ENCODE results near the gene NCF4.

The NCF4 gene

DNA sequence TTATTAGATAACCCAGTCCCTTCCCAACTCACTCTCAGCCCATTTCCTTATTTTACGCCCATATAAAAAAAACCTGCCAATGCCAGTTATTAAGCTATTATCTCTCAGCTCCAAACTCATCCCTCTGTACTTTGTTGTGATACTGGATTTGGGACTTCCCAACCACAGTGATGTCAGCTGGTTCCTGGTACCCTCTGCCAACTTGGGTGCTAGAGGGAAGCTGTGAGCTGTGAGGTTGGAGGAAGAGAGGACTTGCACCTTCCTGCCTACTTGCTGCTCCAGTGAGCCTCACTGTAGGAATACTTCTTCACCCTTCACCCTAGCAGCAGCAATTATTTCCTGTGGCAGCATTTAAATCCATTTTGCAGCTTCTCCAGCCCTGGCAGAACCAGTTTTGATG, 33.5 kb downstream of the NCF4 start:
- DNase-seq (ENCODE audit: low read depth in 2 of 2), result no peak

DNA sequence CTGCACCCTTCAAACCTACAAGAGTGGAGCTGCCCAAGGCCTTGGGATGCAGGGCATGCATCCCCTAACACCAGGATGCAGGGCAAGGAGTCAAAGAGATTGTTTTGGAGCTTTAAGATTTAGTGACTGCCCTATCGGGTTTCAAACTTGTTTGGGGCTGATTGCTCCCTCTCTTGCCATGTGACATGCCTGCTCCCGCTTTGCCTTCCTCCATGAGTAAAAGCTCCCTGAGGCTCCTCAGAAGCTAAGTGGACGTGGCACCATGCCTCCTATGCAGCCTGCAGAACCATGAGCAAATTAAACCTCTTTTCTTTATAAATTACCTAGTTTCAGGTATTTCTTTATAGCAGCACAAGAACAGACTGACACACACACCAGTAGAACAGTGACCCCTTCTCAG, 36.8 kb downstream of the NCF4 start:
- no peak for DNase-seq (ENCODE audit: low read depth in 2 of 2)

DNA sequence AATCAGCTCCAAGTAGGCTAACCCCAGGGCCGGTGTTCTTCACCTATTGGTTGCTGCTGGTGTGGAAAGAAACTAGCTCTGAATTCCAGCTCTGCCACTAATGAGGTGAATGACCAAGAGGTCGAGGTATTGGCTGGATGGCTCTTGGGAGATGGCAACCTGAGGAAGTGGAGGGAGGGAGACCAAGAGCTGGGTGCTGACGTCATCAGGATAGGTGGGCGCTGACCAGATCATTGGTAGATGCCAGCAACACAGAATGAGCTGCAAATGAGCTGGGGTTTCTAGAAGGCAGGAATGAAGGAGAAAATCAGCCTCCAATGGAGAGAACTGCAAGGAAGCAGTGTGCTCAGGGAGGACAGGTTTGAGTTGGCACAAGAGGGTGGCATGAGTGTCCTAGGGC, 37.9 kb downstream of the NCF4 start:
- DNase-seq (ENCODE audit: low read depth in 2 of 2), result no peak

DNA sequence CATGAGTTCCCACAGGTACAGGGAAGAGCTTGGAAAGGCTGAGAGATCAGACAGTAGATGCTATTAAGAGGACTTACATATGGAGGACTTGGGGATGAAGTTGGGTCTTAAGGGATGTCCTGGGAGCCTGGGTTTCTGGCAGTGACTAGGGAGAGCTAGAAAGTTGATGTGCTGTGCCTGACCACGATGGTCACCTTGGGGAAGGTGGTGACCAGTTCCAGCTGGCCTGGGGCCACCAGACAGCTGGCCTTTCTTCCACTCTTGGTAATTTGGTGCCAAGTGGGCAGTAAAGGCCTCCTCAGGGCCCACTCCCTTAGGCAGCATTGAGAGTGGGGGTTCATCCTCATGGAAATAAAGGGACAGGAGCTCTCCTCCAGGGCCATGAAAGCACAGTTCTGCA, 38.7 kb downstream of the NCF4 start:
- DNase-seq (ENCODE audit: low read depth in 2 of 2), result no peak

DNA sequence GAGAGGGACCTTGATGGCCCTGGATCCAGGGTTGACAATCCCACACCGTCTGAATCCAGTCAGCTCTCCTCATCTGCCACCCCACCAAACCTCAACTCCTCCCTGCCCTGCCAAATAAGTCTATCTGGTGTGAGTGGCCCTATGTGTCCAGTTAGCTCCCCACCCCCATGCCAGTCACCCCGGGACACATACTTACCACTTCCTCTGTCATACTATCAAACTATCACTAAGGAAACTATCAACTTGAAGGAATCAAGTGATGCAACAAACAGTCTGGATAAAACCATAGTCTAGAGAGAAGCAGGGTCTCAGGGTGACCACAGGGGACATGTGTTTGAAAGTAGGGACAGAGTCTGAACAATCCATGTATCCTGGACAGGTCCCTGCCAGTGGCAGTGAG, 39.4 kb downstream of the NCF4 start:
- DNase-seq (ENCODE audit: low read depth in 2 of 2), result no peak

DNA sequence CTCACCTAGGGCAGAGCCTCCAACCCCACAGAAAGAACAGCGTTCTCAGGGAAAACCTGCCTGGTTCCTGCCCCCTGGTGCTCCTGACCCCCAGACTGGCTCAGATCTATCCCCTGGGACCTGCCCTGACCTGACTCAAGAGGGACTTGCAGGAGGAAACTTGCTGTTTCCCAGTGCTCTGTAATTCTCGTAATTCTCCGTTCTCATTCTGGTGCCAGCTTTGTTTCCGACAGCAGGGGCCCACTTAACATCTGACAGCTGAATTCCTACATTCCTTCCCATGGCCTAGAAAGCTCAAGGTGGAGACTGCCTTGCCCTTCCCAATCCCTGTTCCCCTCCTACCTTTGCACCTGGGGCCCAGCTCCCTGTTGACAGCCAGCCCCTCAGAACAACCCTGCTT, 40.1 kb downstream of the NCF4 start:
- no peak for DNase-seq (ENCODE audit: low read depth in 2 of 2)

DNA sequence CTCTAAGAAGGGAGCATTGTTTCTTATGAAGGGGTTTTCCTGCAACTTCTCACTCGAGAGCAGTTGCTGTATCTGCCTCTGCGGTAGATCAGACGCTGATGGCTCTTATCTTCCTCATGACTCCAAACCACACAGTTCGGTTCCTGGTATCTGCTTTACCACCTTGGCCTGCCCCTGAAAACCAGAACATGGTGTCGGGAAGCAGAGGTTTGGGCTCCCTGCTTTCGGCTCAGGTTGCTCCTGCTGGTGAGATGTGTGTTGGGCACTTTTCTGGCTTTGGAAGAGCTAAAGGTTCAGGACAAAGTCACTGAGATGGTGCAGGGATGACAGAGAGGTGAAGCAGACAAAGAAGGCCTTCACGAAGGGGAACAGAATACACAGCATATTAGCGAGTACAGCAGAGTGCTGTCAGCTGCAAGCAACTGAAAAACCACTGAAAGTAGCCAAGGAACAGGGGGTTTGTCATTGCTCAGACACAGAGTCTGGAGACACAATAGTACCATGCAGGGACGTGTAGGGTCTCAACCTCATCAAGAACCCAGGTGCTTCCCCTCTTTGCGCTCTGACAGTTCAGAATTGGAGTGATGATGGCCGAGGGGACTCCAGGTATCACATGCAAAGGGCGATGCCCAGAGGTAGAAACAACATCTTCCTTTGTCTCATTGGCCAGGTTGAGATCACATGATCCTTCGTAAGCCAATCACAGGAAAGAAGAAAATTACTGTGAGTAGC, 40.8 kb downstream of the NCF4 start:
- no peak for DNase-seq (ENCODE audit: low read depth in 2 of 2)

DNA sequence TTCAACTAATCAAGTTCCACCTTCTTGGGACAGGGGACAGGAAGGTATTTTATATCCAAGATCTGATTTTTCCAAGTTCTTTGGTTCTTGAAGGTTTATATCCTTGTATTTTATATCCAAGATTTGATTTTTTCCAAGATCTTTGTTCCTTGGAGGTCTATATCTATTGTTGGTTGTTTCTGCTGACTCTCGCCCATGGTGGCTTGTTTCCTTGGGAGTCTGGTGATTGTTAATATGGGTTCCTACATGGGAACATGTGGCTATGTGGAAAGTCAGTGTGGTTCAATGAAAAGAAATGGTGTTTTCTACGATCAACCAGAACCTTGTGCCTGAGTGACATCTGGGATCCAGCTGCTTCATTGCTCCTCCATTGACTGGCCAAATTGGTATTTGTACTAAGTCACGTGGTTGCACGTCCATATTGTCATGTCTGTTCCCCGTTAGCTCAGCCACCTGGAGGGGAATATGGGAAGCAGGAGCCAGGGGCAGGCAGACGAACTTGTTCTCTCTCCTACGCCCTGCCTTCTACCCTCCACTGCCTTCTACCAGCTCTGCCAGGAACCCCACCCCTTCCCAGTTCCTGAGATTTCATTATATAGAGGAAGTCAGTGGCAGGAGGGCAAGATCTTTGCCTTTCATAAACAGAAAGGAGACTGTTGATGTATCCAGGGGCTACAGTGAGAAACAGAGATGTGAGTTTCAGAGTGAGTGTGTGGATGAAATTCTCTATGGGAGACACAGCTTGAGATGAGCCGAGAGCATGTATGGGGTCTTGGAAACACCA, 41.5 kb downstream of the NCF4 start:
- DNase-seq (ENCODE audit: low read depth in 2 of 2), result no peak

DNA sequence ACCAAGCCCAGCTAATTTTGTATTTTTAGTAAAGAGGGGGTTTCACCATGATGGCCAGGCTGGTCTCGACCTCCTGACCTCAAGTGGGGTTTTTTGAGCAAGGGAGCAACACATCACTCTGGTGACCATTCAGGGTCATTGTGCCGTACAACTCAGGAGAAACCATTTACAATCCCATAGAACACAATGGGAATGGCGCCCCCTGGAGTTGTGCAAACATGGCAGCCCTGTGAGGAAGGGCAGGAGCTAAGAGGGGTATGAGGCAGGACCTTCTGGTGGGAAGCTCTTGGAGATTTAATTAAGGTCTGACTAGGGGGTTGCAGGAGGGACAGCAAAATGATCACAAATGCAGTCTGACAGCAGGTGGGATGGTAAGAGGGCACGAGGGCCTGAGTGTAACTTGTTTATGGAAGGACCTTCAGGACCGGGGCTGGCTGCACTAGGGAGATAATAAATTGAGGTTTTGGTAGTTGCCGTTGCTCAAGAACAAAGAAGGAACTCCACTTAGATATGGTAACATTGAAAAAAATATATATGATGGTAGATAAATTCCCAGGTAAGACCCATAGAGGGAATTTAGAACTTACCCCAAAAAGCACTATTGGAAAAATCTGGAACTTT, 43.6 kb downstream of the NCF4 start:
- DNase-seq (ENCODE audit: low read depth in 2 of 2), result no peak

DNA sequence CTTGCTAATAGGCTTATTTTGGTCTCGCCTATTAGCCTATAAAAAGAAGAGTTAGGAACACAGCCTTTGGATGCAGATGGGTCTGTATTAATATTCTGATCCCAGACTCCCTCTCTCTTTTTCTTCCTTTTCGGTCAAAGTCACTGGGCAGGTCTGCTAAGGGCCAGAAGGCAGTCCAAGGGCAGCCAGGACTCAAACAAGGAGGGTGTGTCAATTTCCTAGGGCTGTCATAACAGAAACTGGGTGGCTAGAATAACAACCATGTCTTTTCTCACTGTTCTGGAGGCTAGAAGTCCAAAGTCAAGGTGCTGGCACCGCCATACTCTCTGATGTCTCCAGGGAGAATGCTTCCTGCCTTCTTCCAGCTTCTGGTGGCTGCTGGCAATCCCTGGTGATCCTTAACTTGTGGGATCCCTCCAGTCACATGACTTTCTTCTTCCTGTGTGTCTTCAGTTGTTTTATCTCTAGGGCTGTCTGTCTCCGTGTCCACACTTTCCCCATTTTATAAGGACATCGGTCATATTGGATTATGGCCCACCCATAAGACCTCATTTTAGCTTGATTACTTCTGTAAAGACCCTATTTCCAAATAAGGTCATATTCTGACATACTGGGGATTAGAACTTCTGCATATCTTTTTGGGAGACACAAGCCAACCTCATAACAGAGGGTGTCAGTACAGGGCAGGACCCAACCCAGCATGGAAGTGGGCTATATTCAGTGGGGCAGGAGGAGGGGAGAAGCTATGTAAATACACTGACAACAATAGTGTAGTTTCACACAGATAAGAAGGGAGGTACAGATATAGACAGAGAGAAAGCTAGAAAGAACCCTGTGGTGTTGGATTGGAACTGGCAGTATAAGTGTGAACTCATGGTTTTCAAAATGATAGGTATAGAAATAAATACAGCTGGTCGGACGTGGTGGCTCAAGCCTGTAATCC, 46.7 kb downstream of the NCF4 start:
- DNase-seq (ENCODE audit: low read depth in 2 of 2), result no peak

DNA sequence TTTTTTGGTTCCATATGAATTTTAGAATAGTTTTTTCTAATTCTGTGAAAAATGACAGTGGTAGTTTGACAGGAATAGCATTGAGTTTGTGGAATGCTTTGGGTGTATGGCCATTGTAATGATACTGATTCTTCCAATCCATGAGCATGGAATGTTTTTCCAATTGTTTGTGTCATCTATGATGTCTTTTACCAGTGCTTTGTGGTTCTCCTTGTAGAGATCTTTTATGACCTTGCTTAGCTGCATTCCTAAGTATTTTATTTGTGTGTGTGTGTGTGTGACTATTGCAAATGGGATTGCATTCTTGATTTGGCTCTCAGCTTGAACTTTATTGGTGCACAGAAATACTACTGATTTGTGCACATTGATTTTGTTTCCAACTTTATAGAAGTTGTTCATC, 49.7 kb downstream of the NCF4 start:
- DNase-seq (ENCODE audit: low read depth in 2 of 2), result no peak

DNA sequence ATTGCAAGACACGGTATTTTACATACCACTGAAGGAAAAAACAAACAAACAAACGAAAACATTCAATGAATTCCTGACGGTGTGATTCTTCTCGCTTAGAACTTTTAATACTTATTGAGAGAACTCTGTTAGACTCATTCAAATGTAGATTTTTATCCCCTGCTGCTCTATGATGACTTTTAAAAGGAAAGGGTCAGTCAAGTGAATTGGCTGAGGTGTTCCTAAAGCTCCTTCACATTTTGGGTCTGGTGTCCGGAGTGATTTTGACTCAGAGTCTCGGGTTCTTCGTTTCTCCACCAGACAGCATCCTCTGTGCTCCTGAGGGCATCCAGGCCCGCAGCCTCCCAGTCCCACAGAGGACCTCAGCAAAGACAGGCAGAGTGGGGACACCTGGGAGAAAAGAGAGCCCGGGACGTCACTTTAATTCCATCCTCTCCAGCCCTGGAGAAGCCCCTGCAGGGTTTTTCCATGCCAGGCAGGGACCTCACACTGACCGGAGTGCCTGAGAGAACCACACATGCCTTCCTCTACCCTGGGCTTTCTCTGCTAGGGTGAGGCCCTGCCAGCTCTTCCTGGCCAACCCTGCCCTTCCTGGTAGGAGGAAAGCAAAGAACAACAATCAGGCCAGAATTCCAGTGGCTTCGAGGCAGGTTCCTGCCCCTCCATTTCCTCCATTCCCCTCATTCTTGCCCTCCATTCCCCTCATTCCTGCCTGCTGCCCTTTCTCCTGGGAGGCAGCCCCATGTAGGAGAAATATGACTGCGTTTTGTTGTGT, 51.3 kb downstream of the NCF4 start:
- no peak for DNase-seq (ENCODE audit: low read depth in 2 of 2)

DNA sequence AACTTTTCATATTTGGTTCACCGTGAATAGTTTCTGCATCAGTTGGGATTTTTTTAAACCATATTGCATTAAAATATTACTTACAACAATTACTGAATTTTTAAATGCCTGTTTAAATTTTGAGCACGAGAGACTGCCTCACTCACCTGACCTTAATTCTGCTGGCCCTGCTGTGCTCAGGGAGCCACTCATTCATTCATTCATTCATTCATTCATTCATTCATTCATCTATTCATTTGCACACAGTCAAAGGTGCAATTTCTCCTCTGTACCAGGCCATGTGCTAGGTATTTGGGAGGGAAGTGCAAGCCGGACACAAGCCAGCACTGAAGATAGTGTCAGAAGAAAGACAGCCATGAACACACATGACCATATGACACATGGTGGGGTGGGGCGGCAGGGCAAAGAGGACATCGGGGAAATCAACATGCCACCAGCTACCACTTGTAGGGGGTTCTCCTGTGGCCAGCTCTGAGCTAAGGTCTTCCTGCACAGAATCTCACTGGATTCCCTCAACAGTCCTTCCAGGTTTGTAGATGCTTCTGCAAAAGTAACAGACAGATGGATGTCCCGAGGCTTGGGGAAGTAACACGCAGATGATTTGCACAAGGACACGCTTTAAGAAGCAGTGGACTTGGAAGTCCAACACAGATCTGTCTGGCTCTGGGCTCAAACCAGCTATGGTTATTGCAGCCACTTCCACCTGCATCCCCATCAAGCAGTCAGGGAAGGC, 52.1 kb downstream of the NCF4 start:
- DNase-seq (ENCODE audit: low read depth in 2 of 2), result no peak

DNA sequence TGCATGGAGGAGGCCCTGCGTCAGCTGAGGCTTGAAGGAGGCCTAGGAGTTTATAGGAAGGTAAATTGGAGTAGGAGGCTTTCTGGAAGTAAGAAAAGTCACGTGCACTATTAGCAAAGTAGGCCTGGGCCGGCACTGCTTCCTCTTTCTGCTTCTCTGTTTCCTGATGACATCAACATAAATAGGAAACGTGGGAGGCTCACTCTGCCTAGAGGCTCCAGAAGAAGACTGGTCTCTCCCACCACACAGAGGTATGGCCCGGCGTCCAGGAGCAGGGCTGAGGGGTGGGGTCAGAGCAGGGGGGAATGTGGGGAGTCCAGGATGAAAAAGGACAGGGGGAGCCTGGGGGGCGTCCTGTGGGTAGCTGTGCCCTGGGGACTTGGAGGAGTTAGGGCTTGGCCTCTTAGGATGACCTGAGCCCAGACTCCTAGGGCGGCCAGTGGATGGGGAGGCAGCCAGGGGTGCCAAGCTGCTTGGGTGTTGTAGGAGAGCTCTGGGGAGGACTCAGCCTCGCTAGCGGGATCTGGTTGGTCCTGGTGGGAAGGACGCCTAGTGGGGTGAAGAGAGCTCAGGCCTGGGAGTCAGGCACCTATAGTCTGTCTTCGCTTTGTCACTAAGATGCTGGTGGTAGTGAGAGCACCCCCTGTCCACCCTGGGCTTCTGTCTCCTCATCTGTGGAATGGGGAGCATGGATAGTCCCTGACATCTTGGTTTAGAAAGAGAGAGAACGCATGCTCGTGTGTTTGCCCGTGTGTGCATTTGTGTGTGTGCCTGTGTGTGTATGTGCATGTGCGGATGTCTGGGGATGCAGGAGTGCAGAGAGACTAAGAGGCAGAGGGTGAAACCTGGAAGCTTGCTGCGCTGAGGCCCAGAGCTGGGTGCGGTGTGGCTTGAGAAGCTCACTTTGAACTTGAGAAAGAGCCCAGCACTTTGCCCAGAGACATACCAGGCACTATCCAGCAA, 52.9 kb downstream of the NCF4 start, which contains the start of gene CSF2RB:
Gene CSF2RB, plus strand, starts transcription at position 202 of the 963 bp plus-strand sequence. CDS start 8,580 bp downstream, outside the sequence.
- DNase-seq (ENCODE audit: low read depth in 2 of 2), result no peak

DNA sequence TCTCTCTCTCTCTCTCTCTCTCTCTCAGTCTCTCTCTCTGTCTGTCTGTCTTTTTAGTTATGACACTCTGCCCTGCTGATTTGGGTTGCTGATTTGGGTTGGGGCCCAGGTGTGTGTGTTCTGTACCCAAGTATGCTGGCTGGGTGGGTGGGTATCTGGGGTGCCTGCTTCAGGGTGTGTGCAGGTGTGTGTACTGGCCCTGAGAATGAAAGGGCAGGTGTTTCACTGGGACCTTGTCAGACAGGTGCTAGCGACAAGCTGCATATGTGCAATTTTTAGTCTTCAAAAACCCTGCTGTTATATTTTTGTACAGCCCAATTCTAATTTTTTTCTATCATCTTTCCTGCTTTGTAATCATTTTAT, 53.6 kb downstream of the NCF4 start:
- no peak for DNase-seq (ENCODE audit: low read depth in 2 of 2)

DNA sequence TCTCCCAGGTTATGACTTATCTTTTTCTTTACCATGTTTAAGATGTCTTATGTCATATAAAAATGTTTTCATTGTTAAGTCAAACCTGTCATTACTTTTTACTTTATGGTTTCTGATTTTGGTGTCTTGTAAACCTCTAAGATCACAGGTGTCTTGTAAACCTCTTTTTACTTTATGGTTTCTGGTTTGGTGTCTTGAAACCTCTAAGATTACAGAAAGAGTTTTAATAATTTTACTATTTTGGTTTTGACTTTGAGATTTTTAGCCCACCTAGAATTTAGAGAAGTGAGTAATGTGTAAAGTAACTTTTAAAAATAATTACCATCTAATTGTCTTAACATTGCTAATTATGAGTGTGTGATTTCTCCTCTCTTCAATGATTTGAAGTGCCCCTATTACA, 55.2 kb downstream of the NCF4 start:
- DNase-seq (ENCODE audit: low read depth in 2 of 2), result no peak

DNA sequence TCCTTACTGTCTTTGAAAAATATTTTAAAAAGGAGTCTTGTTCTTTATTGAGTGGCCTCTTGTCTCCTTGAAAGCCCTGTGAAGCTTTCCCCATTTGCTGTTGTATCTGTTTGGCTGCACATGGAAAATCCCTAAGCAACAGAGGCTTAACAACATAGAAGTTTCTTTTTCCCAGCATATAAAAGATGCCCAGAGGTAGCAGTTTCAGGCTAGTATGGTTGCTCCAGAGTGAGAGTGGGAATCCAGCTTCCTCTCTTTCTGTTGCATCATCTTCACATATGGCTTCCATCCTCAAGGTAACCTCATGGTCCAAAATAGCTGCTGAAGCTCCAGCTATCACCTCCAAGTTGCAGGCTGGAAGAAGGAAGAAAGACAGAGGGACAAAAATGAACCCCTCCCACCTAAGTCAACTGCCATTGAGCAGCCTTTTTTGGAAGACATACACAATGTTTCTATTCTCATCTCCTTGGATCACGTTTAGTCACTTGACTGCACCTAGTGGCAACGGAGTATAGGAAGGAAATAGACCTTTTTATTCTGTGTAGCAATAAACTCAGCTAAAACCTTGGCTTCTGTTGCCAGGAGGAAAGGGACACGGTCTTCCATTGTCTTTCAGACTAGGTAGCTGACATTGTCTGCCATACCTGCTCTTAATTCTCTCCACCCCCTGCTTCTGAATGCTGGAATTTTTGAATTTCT, 57.9 kb downstream of the NCF4 start:
- no peak for DNase-seq (ENCODE audit: low read depth in 2 of 2)

DNA sequence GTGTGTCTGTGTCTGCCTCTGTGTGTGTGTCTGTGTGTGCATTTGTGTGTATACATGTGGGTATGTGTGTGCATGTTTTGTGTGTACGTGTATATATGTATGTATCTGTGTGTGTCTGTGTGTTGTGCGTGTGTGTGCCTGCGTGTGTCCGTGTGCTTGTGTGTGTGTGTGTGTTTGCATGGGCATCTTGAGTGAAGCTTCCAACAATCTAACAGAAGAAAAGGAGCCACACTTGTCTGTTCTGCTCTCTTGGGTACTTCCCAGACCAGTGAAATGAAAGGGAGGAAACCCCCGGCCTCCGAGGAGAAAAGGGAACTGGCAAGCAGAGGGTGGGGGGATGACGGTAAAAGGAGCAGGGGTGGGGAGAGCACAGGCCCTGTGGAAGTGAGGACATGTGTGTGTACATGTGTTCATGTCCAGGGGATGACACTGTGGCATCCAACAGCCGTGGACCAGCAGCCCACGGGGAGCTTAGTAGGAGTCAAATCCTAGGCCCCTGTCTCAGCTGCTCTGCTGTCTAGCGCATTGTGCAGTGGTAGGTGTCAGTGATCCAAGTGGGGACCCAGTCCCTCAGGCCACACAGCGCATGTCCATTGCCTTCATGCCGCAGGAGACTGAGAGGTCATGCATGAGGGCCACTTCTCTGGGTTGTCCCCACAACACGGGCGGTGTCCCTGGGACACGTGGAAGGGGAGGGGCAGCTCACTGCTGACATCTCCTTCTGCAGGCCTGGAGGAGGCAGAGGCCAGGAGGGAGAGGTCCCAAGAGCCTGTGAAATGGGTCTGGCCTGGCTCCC, 60.7 kb downstream of the NCF4 start:
- no peak for DNase-seq (ENCODE audit: low read depth in 2 of 2)
